Neural progenitor cell (in vitro differentiated cells): ENCODE results near the gene DBP. TPM values are rescaled to one million over a fixed set of nuclear protein-coding genes. Genes with fewer than 3 reads are reported as not detected.

Experiments
- DNase-seq: peaks from one replicate; pipeline ENCODE4 v3.0.0-alpha.2; 2016; ENCODE audit warnings: low spot score
- H2AFZ ChIP-seq: fragments of 200-600 bp; sonication (generic); replicated peaks from 2 replicates; pipeline ENCODE4 v1.6.1; 2016; ENCODE audit warnings: antibody characterized with exemption
- H3F3A ChIP-seq: fragments of 200-600 bp; sonication (generic); 2 replicates; pipeline ENCODE4 v1.6.1; 2016; ENCODE audit warnings: antibody characterized with exemption, low read depth
- H3K27ac ChIP-seq: fragments of 200-600 bp; sonication (generic); 2 replicates; pipeline ENCODE4 v1.5.1; 2016; ENCODE audit warnings: mild to moderate bottlenecking
- H3K27me3 ChIP-seq: fragments of 200-600 bp; sonication (generic); 2 replicates; pipeline ENCODE4 v1.6.1; 2016; ENCODE audit warnings: mild to moderate bottlenecking, moderate library complexity
- H3K36me3 ChIP-seq: fragments of 200-600 bp; sonication (generic); 2 replicates; pipeline ENCODE4 v1.5.1; 2016
- H3K4me1 ChIP-seq: fragments of 200-600 bp; sonication (generic); 2 replicates; pipeline ENCODE4 v1.6.1; 2016; ENCODE audit warnings: mixed run types
- H3K4me2 ChIP-seq: fragments of 200-600 bp; sonication (generic); 2 replicates; pipeline ENCODE4 v1.6.1; 2016
- H3K4me3 ChIP-seq: fragments of 200-600 bp; sonication (generic); 2 replicates; pipeline ENCODE4 v1.5.1; 2016
- H3K79me2 ChIP-seq: fragments of 200-600 bp; sonication (generic); 2 replicates; pipeline ENCODE4 v1.6.1; 2016; ENCODE audit warnings: low read depth
- H3K9ac ChIP-seq: fragments of 200-600 bp; sonication (generic); 2 replicates; pipeline ENCODE4 v1.6.1; 2016
- H3K9me3 ChIP-seq: fragments of 200-600 bp; sonication (generic); 2 replicates; pipeline ENCODE4 v1.5.1; 2016; ENCODE audit warnings: low read depth
- H4K20me1 ChIP-seq: fragments of 200-600 bp; sonication (generic); 2 replicates; pipeline ENCODE4 v1.6.1; 2016; ENCODE audit warnings: low read depth
- H3K27ac Mint-ChIP-seq: 3 replicates; pipeline ENCODE4 v1.8.0; 2021; ENCODE audit warnings: mixed read lengths
- H3K27me3 Mint-ChIP-seq: 2 replicates; pipeline ENCODE4 v1.8.0; 2022; ENCODE audit warnings: low read depth, mild to moderate bottlenecking, inconsistent platforms, moderate library complexity, mixed read lengths; ENCODE audit not compliant: insufficient read depth
- H3K36me3 Mint-ChIP-seq: 3 replicates; pipeline ENCODE4 v1.8.0; 2021; ENCODE audit warnings: mixed read lengths
- H3K4me1 Mint-ChIP-seq: 3 replicates; pipeline ENCODE4 v1.8.0; 2021; ENCODE audit warnings: mixed read lengths
- H3K4me3 Mint-ChIP-seq: 3 replicates; pipeline ENCODE4 v1.8.0; 2021; ENCODE audit warnings: mild to moderate bottlenecking, moderate library complexity, mixed read lengths
- H3K9me3 Mint-ChIP-seq: 3 replicates; pipeline ENCODE4 v1.8.0; 2020; ENCODE audit warnings: mixed read lengths
- CTCF ChIP-seq: fragments of 200-600 bp; sonication (generic); IDR thresholded peaks from 2 replicates; pipeline ENCODE4 v1.5.1; 2017; ENCODE audit warnings: antibody characterized with exemption, mild to moderate bottlenecking
- EZH2 ChIP-seq: fragments of 200-600 bp; sonication (generic); IDR thresholded peaks from 2 replicates; pipeline ENCODE4 v1.6.1; 2017; ENCODE audit warnings: antibody characterized with exemption, mild to moderate bottlenecking, moderate library complexity
- EZH2phosphoT487 ChIP-seq: fragments of 200-600 bp; sonication (generic); IDR thresholded peaks from 2 replicates; pipeline ENCODE4 v1.6.1; 2017; ENCODE audit warnings: antibody characterized with exemption
- total RNA-seq: library from RNA; depleted of rRNA; stranded (reverse); fragments of >200 nt; gene quantifications from 2 replicates; pipeline ENCODE4 v1.2.3, GENCODE V29; 2015; ENCODE audit warnings: low replicate concordance

DBP gene
- total RNA-seq, 1 donor from 2014 or later, result 7.4 TPM

- H3K36me3 Mint-ChIP-seq, result peaks cover 15% of the 10 kb centered on the region
- H2AFZ ChIP-seq, result no peak overlapping the region
- peaks cover 47% of the 10 kb centered on the region for H3K79me2 ChIP-seq
- no peak for DNase-seq
- H3K27me3 ChIP-seq, result no peaks in the 10 kb centered on the region
- peaks cover 6% of the 10 kb centered on the region for H3K27me3 Mint-ChIP-seq
- H3K36me3 ChIP-seq, result no peaks in the 10 kb centered on the region
- no peak overlapping the region for H3K4me3 ChIP-seq
- H3K4me2 ChIP-seq, result no peak overlapping the region
- H3K9me3 Mint-ChIP-seq, result no peaks in the 10 kb centered on the region
- TF ChIP-seq CTCF, result no peak
- TF ChIP-seq EZH2phosphoT487, result no peak
- TF ChIP-seq EZH2, result no peak
- H3K9ac ChIP-seq, result no peak overlapping the region
- peaks cover 46% of the 10 kb centered on the region for H3K4me1 ChIP-seq
- peaks cover 62% of the 10 kb centered on the region for H3F3A ChIP-seq
- peak overlapping the region; percentile 77 for H3K4me3 Mint-ChIP-seq
- H3K9me3 ChIP-seq, result no peaks in the 10 kb centered on the region
- H3K27ac Mint-ChIP-seq, result no peak overlapping the region
- H4K20me1 ChIP-seq, result peaks cover 46% of the 10 kb centered on the region
- peaks cover 40% of the 10 kb centered on the region for H3K4me1 Mint-ChIP-seq
- H3K27ac ChIP-seq, result no peak overlapping the region
Observed at GRCh38 chr19:48616041-48616436, 21.1 kb downstream of the DBP start.

GRCh38 chr19:48615231-48616040, 21.7 kb downstream of the DBP start:
- Mint-ChIP-seq H3K4me3 (peak overlapping the region; percentile 48), H3K27me3 (peaks cover 6% of the 10 kb centered on the region), H3K36me3 (peaks cover 15% of the 10 kb centered on the region), H3K27ac (no peak overlapping the region), H3K9me3 (no peaks in the 10 kb centered on the region), H3K4me1 (peaks cover 40% of the 10 kb centered on the region)
- Histone ChIP-seq H3K36me3 (no peaks in the 10 kb centered on the region), H2AFZ (no peak overlapping the region), H3F3A (peaks cover 62% of the 10 kb centered on the region), H3K4me2 (peak overlapping the region; percentile 76), H3K9ac (no peak overlapping the region), H3K79me2 (peaks cover 42% of the 10 kb centered on the region), H4K20me1 (peaks cover 46% of the 10 kb centered on the region), H3K27me3 (no peaks in the 10 kb centered on the region), H3K4me3 (peak overlapping the region; percentile 28), H3K4me1 (peaks cover 46% of the 10 kb centered on the region), H3K9me3 (no peaks in the 10 kb centered on the region), H3K27ac (peak overlapping the region; percentile 91)
- TF ChIP-seq EZH2phosphoT487, result no peak
- TF ChIP-seq CTCF, result no peak
- TF ChIP-seq EZH2, result no peak
- no peak for DNase-seq

- Histone ChIP-seq H3K9ac (peak within 1 kb of the TSS; percentile 29), H3K9me3 (no peaks in the 10 kb centered on the region), H3K79me2 (peaks cover 34% of the 10 kb centered on the region), H3K36me3 (no peaks in the 10 kb centered on the region), H3F3A (peaks cover 55% of the 10 kb centered on the region), H2AFZ (no peak within 1 kb of the TSS), H3K4me3 (peak within 1 kb of the TSS; percentile 28), H4K20me1 (peaks cover 46% of the 10 kb centered on the region), H3K27me3 (no peaks in the 10 kb centered on the region), H3K4me2 (peak within 1 kb of the TSS; percentile 76), H3K4me1 (peaks cover 42% of the 10 kb centered on the region), H3K27ac (peak within 1 kb of the TSS; percentile 91)
- Mint-ChIP-seq H3K4me3 (peak within 1 kb of the TSS; percentile 72), H3K9me3 (no peaks in the 10 kb centered on the region), H3K36me3 (peaks cover 15% of the 10 kb centered on the region), H3K27me3 (peaks cover 6% of the 10 kb centered on the region), H3K27ac (peak within 1 kb of the TSS; percentile 95), H3K4me1 (peaks cover 32% of the 10 kb centered on the region)
- TF ChIP-seq CTCF (no peak), EZH2phosphoT487 (no peak), EZH2 (no peak)
- DNase-seq, result peak; percentile 75
Observed at GRCh38 chr19:48614436-48615230, 22.5 kb downstream of the DBP start, which contains the start of gene FAM83E. Gene FAM83E, minus strand, starts transcription at chr19:48615076. Its CDS starts 1,704 bp downstream, at chr19:48613372.
